Nucleus accumbens (tissue), 56 donors: ENCODE results near the gene UNCX.

Experiments
- DNase-seq, 56 donors: peaks; one replicate each; lab custom pipeline; 2025; lab: John Stamatoyannopoulos, UW

The UNCX gene

DNA sequence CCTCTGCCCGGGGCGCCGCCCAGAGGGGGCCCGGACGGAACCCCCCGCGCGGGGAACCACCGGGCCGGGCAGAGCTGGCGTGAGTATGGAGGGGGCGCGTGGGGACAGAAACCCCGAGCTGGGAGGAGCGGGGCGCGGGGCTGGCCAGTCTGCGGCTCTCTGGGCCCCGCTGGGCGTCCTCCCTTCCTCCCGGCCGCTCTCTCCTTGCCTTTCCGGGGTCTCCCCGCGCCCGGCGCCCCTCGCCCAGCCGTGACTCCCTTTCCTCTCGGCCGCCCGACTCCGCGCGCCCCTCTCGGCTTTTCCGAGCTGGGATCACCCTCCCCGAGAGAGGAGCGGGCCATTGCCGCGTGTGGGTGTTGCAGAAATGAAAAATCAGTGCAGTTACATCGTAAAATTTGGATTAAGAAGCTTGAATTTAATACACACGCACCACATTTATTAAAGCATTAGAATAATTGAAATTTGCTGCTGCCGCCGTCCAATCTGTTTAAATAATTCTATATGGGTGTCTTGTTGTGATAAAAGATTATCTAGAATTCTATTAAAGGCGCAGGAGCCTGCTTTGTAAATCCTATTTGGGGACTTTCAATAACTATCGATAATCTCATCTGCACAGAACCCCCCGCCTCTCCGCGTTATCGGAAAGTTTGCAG lies 9.1 kb downstream of the UNCX start:
- no peak for DNase-seq

DNA sequence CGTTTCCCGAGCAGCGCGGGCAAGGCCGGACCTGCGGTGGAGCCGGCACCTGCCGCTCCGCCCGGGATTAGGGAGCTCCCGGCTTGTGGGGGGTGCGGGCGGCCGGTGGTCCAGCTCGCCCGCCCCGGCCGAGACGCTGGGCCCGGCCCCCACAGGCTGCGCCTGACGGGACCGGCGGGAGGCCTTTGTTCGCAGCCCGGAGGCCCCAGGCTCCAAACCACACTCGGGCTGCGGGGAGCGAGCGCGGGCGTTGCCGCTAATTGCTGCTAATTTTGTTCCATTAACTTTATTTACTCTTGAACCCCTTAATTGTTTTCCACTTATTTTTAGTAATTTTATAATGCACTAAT lies 9.6 kb downstream of the UNCX start:
- no peak for DNase-seq

DNA sequence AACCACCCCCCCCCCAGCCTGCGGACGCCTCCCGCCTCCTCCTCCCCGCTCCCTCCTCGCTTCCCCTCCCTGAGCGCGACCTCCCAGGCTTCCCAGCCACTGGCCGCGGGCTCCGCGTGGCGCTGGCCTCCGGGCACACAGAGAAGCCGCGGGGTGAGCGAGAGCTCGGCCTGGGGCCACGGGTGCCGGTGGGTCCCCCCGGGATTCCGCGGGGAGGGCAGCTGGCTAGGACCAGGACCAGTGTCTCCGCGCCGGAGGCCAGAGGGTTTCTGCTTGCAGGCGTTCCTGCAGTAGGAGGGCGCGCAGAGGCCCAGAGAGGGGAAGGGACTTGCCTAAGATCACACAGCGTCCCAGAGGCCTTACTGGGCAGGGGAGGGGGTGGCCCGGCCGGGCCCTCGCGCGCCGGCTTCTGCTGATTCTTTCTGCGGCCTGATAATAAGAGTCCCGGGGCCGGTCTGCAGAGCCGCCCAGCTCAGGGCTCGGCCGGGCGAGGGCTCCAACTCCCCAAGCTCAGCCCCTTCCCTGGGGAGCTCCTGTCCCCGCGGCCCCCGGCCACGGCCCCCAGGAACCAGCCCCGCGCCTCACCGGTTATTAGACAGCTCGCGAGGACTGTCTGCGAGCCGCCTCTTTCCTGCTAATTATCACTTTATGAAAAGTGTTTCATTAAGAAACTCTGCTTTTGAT lies 10.1 kb downstream of the UNCX start:
- DNase-seq = no peak

DNA sequence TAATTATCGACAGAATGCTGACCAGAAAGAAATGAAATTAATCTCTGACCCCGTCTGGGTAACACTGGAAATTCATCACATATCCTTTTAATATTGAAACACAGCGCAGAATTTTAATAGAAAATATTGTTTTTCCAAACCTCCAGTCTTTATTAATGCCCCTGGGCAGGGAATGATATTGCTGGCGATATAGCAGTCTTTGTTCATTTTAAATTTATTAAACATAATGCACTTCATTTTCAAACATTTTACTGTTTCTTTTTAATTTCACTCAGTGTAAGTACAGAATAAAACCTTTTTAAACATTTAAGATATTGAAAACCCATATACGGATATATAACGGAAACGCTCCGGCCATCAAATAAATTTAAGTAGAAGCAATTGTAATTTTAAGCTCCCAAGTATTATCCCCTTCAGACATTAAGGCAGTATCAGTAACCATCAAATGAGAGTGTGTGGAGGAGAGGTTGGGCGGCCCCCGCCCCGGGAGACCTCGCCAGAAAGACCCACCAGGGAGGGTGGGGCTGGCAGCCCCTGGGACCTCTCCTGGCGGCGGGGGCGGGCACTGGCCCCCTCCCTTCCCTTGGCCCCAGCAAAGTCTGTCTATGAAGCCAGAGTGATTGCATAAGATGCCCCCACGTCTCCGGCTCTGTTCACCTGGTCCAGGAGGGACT lies 10.8 kb downstream of the UNCX start:
- DNase-seq = no peak

DNA sequence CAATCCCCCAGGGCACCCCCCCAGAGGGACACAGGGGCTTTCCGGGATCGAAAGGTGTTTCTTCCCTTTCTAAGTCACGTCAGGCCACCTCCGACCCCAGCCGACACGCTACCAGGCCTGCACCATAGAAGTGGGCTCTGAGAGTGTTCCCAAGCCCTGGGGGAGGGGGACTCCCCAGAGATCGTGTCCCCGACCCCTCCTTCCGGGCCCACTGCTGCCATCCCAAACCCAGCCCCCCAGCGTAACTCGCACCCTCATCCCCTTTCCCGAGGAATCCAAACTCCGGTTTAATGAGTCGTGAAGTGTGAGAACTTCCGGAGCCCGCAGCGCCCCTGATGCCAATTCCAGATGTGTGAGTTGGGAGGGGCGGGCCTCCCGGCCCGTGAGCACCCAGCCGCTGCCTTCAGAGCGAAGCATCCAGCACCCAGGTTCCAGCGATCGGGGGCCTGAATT lies 11.3 kb downstream of the UNCX start:
- DNase-seq = no peak

DNA sequence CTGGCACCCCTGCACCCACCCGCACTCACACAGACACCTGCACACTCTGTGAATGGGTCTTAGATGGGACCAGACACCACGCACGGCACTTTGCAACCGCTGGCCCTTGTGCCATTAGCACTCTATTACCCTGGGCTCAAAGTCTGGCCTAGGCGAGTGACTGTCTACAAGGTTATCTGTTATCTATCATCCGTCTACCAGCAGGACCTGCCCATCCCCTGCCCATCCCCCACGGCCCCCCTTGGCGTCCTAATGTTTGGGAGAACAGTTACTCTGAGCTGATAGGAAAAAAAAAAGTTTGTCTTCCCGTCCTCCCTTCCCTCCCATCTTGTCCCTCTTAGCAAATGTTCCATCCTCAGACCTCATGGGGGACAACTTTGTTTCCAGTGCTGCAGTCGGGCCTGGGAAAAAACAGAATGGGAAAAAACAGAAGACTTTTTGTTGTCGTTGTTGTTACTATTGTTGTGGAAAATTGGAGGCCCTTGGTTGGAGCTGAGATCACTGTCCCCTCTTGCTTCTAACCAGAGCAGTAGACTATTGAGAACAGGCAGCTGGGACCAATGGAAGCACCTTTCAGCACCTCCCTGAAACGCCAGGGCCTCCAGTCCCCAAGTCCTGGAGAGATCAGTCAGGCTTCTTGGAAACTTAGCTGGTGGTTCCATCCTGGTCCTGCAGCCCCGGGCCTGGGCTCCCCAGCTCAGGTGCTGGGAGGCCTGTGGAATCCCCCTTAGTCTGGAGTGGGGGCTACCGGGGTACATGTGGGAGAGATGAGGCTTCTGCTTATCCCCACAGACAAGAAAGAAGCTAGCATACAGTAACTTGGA lies 12.2 kb downstream of the UNCX start:
- DNase-seq = no peak

DNA sequence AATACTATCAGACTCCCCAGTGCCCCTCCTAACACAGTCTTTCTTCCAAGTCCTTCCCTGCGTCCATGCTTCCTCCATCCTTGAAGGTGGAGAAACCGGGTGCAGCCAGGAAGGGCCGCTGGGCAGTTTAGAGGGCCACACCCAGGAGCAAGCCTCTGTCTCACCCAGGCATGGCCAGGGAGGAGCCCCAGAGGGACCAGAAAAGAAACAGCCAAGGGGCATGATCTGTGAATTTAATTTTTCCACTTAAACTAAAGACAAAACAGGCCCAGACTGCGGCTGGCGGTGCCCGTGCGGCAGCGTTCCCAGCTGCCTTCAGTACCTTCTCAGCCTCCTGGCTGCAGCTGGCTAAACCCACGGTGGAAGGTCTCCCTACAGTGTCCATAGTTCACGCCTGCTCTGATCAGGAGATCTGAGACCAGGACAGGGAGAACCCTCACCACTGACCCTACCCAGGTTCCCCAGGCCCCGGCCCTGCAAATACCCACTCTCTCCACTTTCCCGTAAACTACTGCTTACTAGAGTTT lies 12.9 kb downstream of the UNCX start:
- DNase-seq = no peak

DNA sequence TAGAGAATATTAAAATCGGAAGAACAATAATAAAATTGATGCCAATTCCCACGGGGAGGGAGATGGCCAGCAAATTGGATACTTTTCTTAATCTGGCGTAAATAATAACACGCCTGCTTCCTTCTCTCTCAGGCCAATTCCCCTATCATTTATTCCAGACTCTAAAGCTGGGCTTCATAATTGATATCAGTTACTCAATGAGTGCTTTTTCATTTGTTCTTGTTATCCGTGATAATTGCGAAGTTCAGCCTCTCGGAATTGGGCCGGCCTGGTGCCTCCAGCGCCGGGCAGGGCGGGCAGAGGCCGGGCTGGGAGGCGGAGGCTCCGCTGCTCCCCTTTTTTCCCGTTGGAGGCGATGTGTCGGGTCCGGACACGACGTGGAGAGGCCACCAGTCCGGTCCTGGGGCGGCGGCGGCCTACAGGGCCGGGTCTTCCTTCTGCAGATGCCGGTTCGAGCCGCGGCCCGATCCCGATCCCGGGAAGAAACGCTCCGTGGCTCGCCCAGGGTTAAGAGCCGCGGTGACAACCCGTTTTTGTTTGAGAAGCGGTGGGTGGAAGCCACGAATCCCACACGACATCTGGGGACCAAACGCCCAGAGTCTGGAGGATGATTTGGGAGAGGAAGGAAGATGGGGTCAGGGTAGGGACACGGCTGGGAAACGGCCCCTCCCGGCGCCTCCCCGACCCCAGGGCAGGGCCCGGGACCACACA lies 13.6 kb downstream of the UNCX start:
- DNase-seq = no peak

DNA sequence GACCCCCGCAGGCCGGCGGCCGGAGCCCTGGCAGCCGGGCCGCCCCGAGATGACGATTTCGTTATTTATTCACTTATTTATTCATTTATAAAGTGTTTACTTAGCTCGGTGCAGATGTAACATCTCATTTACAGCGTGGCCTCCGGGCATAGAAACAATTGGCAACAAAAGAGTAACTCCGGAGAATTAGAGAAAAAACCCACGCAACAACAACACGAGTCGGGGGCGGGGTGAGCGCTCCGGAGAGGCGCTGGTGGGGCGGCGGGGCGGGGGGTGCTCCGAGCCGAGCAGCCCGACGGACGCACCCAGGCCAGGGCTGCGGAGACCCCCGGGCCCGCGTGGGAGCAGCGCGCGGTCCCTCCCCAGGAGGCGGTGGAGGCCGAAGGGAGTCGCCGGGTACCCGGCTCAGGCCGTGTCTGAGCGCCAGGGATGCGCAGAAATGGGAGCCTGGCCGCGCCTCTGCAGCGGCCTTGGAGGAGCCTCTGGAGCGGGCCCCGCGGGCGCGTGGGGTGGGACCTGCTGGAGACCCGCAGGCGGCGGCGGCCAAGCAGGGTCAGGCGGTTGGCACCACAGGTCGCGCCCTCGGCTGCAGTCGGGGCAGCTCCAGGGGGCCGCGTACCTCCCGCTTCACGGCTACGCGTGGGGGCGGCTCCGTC lies 14.3 kb downstream of the UNCX start:
- no peak for DNase-seq

DNA sequence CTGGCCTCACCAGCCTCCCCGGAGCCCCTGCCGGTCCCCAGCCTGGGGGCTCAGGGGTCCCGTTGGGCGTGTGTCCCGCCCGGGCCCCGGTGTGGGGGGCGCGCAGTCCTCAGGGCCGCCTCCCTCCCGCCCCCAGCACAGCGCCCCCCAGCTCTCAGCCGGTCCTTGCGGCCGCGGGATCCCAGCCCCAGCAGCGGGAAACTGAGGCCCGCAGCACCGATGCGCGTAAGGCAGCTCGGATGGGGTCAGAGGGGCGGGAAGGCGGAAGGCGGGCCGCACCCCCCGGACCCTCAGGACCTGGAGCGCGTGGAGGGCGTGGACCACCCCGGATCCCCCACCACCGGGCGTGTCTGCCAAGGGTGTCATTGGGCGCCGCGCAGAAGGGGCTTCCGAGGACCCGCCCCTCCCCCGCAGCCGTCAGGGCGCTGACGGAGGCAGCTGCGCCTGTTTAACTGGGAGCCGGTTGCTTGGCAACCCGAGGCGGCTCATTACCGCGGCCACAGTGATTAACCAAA lies 14.9 kb downstream of the UNCX start:
- peak in 9 of 56 donors; percentile 1 to 27 (median 10) for DNase-seq

DNA sequence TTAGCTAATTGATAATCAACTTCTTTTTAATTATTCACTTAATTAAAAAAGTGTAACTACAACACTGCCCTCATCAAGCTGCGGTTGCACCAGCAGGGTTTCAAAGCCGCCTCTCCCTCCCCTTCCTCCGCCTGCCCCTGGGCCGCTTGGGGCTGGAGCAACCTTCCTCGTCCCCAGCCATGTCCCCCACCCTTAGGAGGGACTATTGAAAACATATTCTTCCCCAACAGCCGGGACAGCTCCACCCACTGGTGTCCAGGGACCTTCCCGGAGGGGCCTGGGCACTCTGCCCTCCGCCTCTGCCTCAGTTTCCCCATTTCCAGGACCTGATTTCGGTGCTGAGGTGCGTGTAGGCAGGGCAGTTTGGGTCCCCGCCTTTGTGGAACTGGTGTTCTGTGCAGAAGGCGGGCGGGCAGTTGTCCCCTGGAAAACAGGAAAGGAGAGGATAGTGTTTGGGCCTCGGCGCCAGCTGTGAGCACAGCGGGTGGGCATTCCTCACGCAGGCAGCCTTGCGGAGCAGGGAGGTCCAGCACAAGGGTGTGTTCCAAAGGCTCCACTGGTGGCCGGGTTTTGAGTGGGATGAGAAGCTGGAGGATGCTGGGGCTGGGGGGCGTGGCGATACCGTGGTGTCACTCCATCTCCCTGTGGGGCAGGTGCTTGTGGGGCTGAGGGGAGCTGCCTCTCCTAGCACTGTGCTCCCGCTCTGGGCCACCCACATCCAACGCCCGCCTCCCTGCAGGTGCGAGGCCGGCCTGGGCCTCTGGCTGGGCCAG lies 15.7 kb downstream of the UNCX start:
- no peak for DNase-seq

DNA sequence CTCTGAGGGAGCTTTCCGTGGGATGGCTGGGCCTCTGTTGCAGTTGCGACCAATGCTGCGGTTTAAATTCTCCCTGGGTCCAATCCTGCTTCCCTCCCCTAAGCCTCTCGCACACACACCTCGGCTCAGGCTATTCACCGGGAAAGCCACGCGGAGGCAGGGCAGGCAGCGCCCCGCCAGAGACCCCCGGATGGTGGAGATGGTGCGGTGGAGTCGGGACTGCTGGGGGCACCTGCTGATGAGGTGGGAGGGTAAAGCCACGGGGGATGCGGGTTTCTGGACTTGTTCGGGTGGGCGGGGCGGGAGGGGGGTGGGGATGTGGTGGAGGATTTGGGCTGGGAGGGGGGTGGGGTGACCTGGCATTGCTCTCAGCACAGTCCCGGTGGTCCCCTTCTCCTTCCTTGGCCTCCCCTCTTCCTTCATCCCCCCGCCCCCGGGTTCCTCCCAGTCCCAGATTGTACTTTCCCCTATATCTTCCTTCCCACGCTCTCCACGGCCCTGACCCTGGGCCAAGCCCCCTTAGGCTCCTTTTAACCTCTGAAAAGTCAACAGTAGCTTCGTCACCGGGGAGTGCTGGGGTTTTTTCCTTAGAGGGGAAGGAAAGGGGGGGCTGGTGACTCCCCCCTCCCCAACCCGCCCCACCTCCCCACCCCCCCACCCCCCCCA lies 16.4 kb downstream of the UNCX start:
- no peak for DNase-seq

DNA sequence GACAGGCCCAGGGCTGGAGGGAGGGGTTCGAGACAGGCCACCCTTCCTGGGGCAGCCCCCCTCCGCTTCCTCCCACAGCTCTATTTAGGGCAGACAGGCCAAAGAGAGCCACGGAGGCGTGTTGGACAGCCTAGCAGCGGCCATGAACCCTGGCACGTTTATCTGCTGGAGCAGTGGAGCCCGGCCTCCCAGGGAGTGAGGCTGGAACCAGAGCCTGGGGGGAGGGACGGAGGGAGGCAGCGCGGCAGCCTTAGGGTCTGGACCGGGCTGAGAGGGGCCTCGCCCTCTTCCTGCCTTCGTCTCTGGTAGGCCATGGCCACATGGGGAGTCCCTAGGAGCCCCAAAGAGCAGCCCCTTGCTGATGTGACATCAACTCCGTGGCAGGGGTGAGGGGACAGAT lies 17.1 kb downstream of the UNCX start:
- DNase-seq = no peak

DNA sequence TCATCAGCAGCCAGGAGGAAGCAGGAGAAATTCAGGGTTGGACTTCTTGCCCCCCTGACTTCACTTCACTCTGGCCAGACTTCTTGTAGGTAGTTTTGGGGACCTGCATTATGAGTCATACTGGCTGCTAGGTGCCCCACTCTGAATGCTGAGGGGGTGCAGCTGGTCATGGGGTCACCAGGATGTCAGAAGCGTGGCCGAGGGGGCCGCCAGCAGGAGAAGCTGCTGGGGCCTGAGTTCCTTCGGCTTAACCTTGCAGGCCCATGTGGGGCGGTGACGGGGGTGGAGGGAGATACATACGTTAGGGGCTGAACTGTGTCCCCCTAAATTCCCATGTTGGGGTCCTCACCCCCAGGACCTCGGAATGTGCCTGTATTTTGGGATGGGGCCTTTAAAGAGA lies 18.2 kb downstream of the UNCX start:
- DNase-seq = no peak

DNA sequence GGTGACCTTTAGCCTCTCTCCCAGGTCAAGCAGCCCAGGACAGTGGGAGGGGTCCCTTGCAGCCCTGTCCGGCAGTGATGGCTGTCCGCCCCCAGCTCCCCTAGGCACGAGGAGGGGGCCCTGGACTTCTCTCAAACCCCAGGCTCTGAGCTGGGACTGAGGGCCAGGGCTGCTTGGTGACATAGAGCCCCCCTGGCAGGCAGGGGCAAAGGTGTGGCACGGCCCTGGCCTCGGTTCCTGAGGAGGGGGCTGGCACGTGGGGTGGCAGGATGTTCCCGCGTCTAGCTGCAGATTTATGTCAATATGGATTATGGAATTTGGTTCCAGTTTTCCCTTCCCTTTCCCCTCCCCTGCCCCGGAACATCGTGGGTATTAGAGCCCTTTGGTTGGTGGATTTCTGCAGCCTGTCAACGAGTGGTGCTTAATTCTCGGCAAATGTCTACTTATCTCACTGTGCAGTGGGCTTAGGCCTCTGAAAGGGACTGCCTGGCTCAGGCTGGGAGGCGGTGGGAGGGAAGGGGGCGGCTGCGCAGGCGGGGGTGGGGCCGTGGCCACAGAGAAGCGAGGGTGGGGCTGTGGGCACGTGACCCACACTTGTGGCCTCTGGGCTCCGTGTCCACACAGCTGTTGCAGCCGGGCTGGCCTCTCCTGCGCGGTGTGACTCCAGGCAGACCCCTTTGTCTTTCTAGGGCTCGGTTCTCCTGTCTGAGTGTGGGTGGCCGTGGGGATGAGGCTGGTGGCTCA lies 19.3 kb downstream of the UNCX start:
- DNase-seq = no peak

DNA sequence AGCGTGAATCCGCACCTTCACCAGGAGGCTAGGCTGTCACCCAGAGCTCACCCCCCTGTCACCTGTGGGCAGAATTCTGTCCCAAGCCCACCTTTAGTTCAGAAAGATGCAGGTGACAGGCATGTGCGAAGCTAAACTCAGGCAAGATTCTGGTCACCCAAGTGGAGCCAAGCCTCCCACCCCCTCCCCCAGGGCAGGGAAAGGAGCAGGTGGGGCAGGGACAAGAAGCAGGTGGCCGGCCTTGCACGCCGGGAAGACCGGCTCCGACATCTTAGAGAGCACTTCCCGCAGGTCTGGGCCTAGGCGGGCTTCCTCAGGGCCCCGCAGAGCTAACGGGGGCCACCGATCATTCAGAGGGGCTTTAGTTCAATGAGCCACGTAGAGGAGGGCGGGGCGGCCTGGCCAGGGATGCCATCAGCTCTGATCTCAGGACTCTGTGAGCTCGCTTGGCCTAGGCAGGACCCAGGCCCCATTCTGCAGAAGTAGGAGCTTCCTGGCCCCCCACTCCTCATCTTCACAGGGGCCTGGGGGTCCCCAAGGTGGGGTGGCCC lies 19.9 kb downstream of the UNCX start:
- no peak for DNase-seq

DNA sequence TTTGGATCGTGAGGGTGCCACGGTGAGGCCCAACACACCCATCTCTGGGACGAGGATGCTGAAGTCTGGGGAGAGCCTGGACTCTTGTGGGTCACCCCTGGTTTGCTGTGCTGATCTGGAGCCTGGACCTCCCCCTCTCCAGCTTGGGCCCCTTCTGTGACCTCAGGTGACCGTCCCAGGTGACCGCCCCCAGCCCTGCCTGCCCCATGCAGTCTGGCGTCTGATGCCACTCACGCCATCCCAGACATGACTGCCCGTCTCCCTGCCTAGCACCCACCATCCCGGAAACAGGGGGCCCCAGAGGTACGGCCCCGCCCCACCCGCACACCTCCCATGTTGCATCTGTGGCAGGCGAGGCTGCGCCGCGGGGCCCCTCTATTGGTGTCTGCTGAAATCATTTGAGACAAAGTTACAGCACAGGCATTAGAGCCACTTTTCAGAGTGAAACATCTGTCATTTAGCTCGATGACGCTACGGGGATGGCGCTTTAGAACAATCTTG lies 21.1 kb downstream of the UNCX start:
- DNase-seq = no peak
